K562 (cell line): ENCODE measurements around the gene SPINT2. TPM values are rescaled to one million over a fixed set of nuclear protein-coding genes. Genes with fewer than 3 reads are reported as not detected.

ENCODE experiments used
- CTCF ChIP-seq, 3 experiments: IDR thresholded peaks in 2 of 3; conservative IDR thresholded peaks in 1 of 3; 2 replicates each; pipeline ENCODE4 v1.5.1; 2011 to 2012; ENCODE audit warnings: low read length in 3 of 3, mild to moderate bottlenecking in 3 of 3, control low read depth in 2 of 3, improper control_type of control experiment in 1 of 3, inconsistent platforms in 1 of 3, low read depth in 1 of 3, mixed read lengths in 1 of 3, moderate library complexity in 1 of 3; ENCODE audit not compliant: insufficient read depth in 2 of 3
- PBX2 ChIP-seq, 2 experiments: IDR thresholded peaks in 1 of 2; conservative IDR thresholded peaks in 1 of 2; 2 replicates each; pipeline ENCODE4 v1.6.1; 2016; ENCODE audit warnings: low read depth in 2 of 2, mild to moderate bottlenecking in 1 of 2, missing compliant biosample characterization in 1 of 2, missing genetic modification characterization in 1 of 2, moderate library complexity in 1 of 2
- TGIF2 ChIP-seq: sonication (generic); formaldehyde crosslinking; IDR thresholded peaks from 2 replicates; pipeline ENCODE4 v1.8.1; 2022; ENCODE audit warnings: mild to moderate bottlenecking, missing genetic modification reagents, moderate library complexity
- ZBTB17 ChIP-seq: fragments of 450-650 bp; formaldehyde crosslinking; IDR thresholded peaks from 2 replicates; pipeline ENCODE4 v1.4.0; 2020; ENCODE audit warnings: mild to moderate bottlenecking
- ZBTB9 ChIP-seq: fragments of 450-650 bp; formaldehyde crosslinking; IDR thresholded peaks from 2 replicates; pipeline ENCODE4 v1.4.0; 2020; ENCODE audit warnings: mild to moderate bottlenecking, moderate library complexity
- polyA plus RNA-seq, 8 experiments: library from polyadenylated mRNA; depleted of rRNA in 4 of 8; stranded (reverse) in 5 of 8; unstranded in 3 of 8; fragments of >200 nt; fragmentation: Nextera tagmentation in 2 of 8; fragmentation: Illumina TruSeq in 1 of 8; extraction: Ambion mirVana in 2 of 8; extraction: Trizol in 1 of 8; gene quantifications; 2 replicates each; pipeline versions ENCODE4 v1.2.1 to v1.2.3, GENCODE V29; 2011 to 2014; ENCODE audit warnings: inconsistent platforms in 1 of 8, missing spikeins in 1 of 8
- total RNA-seq, 7 experiments: library from RNA; depleted of rRNA in 6 of 7; stranded (reverse); fragments of >200 nt in 6 of 7; fragmentation: Illumina TruSeq in 2 of 7; extraction: Trizol in 2 of 7; gene quantifications; 2 replicates each; pipeline versions ENCODE4 v1.2.1 to v1.2.3, GENCODE V29; 2011 to 2021; ENCODE audit warnings: low replicate concordance in 1 of 7

Gene SPINT2
- total and polyA plus RNA-seq, 9 of the 15 experiments (the other 6 are each of a cell fraction or from before 2014, with no cell fraction given) = 0.65 to 4.5 (median 3.4) TPM

- TF ChIP-seq CTCF (IDR thresholded peaks at IDR 0.05 in 2 of 3, conservative IDR thresholded peaks at IDR 0.05 in 1 of 3; ENCODE audit: insufficient read depth in 2 of 3, low read depth in 1 of 3, low read length in 3 of 3) (no peak), PBX2 (CRISPR knock-in tag; IDR thresholded peaks at IDR 0.05; ENCODE audit: low read depth) (no peak), PBX2 (tag; conservative IDR thresholded peaks at IDR 0.05; ENCODE audit: low read depth) (0 out of 2 replicates have a peak, but pooled peaks have one; percentile 13), TGIF2 (no peak), ZBTB17 (CRISPR knock-in tag) (no peak), ZBTB9 (CRISPR knock-in tag) (no peak)
Measured at GRCh38 chr19:38310279-38310670, 45.9 kb downstream of the SPINT2 start (continued).
